HEK293 (cell line): ENCODE data around the gene ABHD3.
"Not testable (repeated sequence)": the region's sequence is repeated elsewhere in the genome, so short reads cannot be mapped to it uniquely, and the experiment has no call there.

Source experiments
- CTCF ChIA-PET: fragments of 350-600 bp; formaldehyde crosslinking; extraction: SDS; loops from one replicate; lab custom pipeline; 2021; ENCODE audit warnings: antibody characterized with exemption; lab: Yijun Ruan, JAX
- POLR2A ChIA-PET: fragments of 300-600 bp; formaldehyde crosslinking; extraction: SDS; loops from one replicate; lab custom pipeline; 2020; ENCODE audit warnings: antibody characterized with exemption, inconsistent platforms; lab: Yijun Ruan, JAX
- H3K27ac ChIP-seq: fragments of 200-500 bp; sonication (Bioruptor generic); 2 replicates; pipeline ENCODE4 v1.5.1; 2014; ENCODE audit warnings: low read depth, low read length, control low read depth, inconsistent platforms; ENCODE audit errors: extremely low read depth
- H3K36me3 ChIP-seq, 2 experiments: fragments of 200-500 bp in 1 of 2; sonication (Bioruptor generic) in 1 of 2; 1 replicate in 1 of 2; 2 replicates in 1 of 2; pipeline ENCODE4 v1.5.1; 2014 to 2017; ENCODE audit warnings: inconsistent platforms in 2 of 2, low read length in 2 of 2; ENCODE audit not compliant: control insufficient read depth in 2 of 2, insufficient read depth in 1 of 2
- H3K4me1 ChIP-seq: fragments of 200-500 bp; sonication (Bioruptor generic); 2 replicates; pipeline ENCODE4 v1.5.1; 2014; ENCODE audit warnings: mild to moderate bottlenecking, low read length, inconsistent platforms; ENCODE audit not compliant: control insufficient read depth, insufficient read depth
- H3K4me3 ChIP-seq: 2 replicates; pipeline ENCODE4 v1.5.1; 2011; ENCODE audit warnings: low read depth, mild to moderate bottlenecking, control low read depth, low read length, moderate library complexity
- H3K9me3 ChIP-seq: fragments of 200-500 bp; sonication (Bioruptor generic); 2 replicates; pipeline ENCODE4 v1.5.1; 2014; ENCODE audit warnings: low read depth, low read length, inconsistent platforms; ENCODE audit not compliant: control insufficient read depth, insufficient read depth
- FEZF1 ChIP-seq: fragments of 450-650 bp; formaldehyde crosslinking; IDR thresholded peaks from 2 replicates; pipeline ENCODE4 v1.5.1; 2016; ENCODE audit warnings: missing biosample characterization, missing genetic modification characterization
- IKZF3 ChIP-seq: fragments of 450-650 bp; IDR thresholded peaks from 2 replicates; pipeline ENCODE4 v1.5.0; 2018; ENCODE audit warnings: missing biosample characterization, mild to moderate bottlenecking, missing genetic modification characterization, moderate library complexity
- PRDM2 ChIP-seq: fragments of 450-650 bp; formaldehyde crosslinking; IDR thresholded peaks from 2 replicates; pipeline ENCODE4 v1.5.1; 2016; ENCODE audit warnings: missing biosample characterization, missing genetic modification characterization, borderline replicate concordance
- RBAK ChIP-seq: fragments of 450-650 bp; formaldehyde crosslinking; IDR thresholded peaks from 2 replicates; pipeline ENCODE4 v1.5.1; 2016; ENCODE audit warnings: missing biosample characterization, missing genetic modification characterization
- SCRT2 ChIP-seq: fragments of 450-650 bp; formaldehyde crosslinking; IDR thresholded peaks from 2 replicates; pipeline ENCODE4 v1.5.1; 2016; ENCODE audit warnings: missing biosample characterization, missing genetic modification characterization
- ZNF223 ChIP-seq: fragments of 450-650 bp; formaldehyde crosslinking; IDR thresholded peaks from 2 replicates; pipeline ENCODE4 v1.5.1; 2016; ENCODE audit warnings: missing biosample characterization, missing genetic modification characterization
- ZNF280D ChIP-seq: fragments of 450-650 bp; formaldehyde crosslinking; IDR thresholded peaks from 2 replicates; pipeline ENCODE4 v1.5.1; 2016; ENCODE audit warnings: missing biosample characterization, missing genetic modification characterization
- ZNF629 ChIP-seq: fragments of 450-650 bp; formaldehyde crosslinking; IDR thresholded peaks from 2 replicates; pipeline ENCODE4 v1.5.1; 2017; ENCODE audit warnings: missing biosample characterization, missing genetic modification characterization
- ZNF670 ChIP-seq: fragments of 450-650 bp; formaldehyde crosslinking; IDR thresholded peaks from 2 replicates; pipeline ENCODE4 v1.5.1; 2016; ENCODE audit warnings: missing biosample characterization, missing genetic modification characterization, low read depth
- ZNF747 ChIP-seq: fragments of 450-650 bp; formaldehyde crosslinking; IDR thresholded peaks from 2 replicates; pipeline ENCODE4 v1.5.1; 2016; ENCODE audit warnings: missing biosample characterization, missing genetic modification characterization
- ZNF792 ChIP-seq: fragments of 450-650 bp; formaldehyde crosslinking; IDR thresholded peaks from 2 replicates; pipeline ENCODE4 v1.5.1; 2016; ENCODE audit warnings: missing biosample characterization, missing genetic modification characterization
- ZSCAN16 ChIP-seq: fragments of 450-650 bp; formaldehyde crosslinking; IDR thresholded peaks from 2 replicates; pipeline ENCODE4 v1.5.1; 2016; ENCODE audit warnings: missing biosample characterization, missing genetic modification characterization

The ABHD3 gene

GRCh38 chr18:21686282-21687105, 18.1 kb downstream of the ABHD3 start (continued):
- no peak for TF ChIP-seq PRDM2 (tag by site-specific recombination)
- no peak for TF ChIP-seq ZNF629 (tag by site-specific recombination)
- TF ChIP-seq ZNF223: no peak
- TF ChIP-seq FEZF1: peak; percentile 17; the same call in 1 of the 2 replicates
- TF ChIP-seq ZSCAN16: no peak
- no peak for TF ChIP-seq RBAK (tag by site-specific recombination)
- TF ChIP-seq SCRT2 (tag by site-specific recombination): no peak
- TF ChIP-seq ZNF280D (tag by site-specific recombination): no peak
- TF ChIP-seq IKZF3 (tag by site-specific recombination): no peak

- H3K4me3 ChIP-seq, H3K4me1 ChIP-seq, CTCF ChIA-PET, H3K27ac ChIP-seq, H3K9me3 ChIP-seq: not testable (repeated sequence)
- peaks cover under 1 to 18% of the 10 kb centered on the region in 2 experiments; a peak in 2 of 3 replicates for H3K36me3 ChIP-seq
- POLR2A ChIA-PET: interaction anchor here (1.1 to 1.4 kb wide), 2 partner anchors 19 to 85 kb away, joined by 3 to 4 read pairs; partner anchors contain the start of gene ESCO1
Observed at GRCh38 chr18:21685556-21685981, 19.0 kb downstream of the ABHD3 start.

GRCh38 chr18:21684731-21685130, 19.8 kb downstream of the ABHD3 start:
- Histone ChIP-seq H3K4me1 (no peaks in the 10 kb centered on the region), H3K4me3 (no peak overlapping the region), H3K9me3 (no peaks in the 10 kb centered on the region), H3K27ac (no peak overlapping the region), H3K36me3 (peaks cover 0 to 19% of the 10 kb centered on the region in 2 experiments; a peak in 2 of 3 replicates)
- POLR2A ChIA-PET: interaction anchor here (0.6 kb wide), 1 partner anchor 65 kb away, joined by 3 read pairs; no protein-coding TSS in a partner anchor
- TF ChIP-seq ZNF747 (tag by site-specific recombination) (no peak), ZNF792 (tag by site-specific recombination) (no peak), ZNF670 (no peak)
- TF ChIP-seq, all 188 proteins: peak for 0
- CTCF ChIA-PET: interaction anchor here (0.6 kb wide), 2 partner anchors 128 to 1818 kb away, joined by 3 read pairs; no protein-coding TSS in a partner anchor
